B cell (primary cell): Measurements from ENCODE around the gene MLXIP. TPM values are rescaled to one million over a fixed set of nuclear protein-coding genes. Genes with fewer than 3 reads are reported as not detected.

Experiments used
- ATAC-seq: fragments of 200-7000 bp; cut with Tn5 transposase; one replicate; pipeline ENCODE4 v1.10.0; 2021; ENCODE audit warnings: low read depth, mild to moderate bottlenecking, moderate number of reproducible peaks, moderate library complexity
- CTCF ChIA-PET: fragments of 350-600 bp; sonication (Branson Sonifier 250); formaldehyde crosslinking; loops from one replicate; lab custom pipeline; 2021; ENCODE audit warnings: antibody characterized with exemption, inconsistent platforms; lab: Charles Lee
- POLR2A ChIA-PET: fragments of 350-600 bp; sonication (Branson Sonifier 250); formaldehyde crosslinking; loops from one replicate; lab custom pipeline; 2021; ENCODE audit warnings: antibody characterized with exemption; lab: Charles Lee
- DNase-seq: peaks from one replicate; pipeline ENCODE4 v3.0.0; 2013
- H2AFZ ChIP-seq: 2 replicates; pipeline ENCODE4 v1.6.1; 2012; ENCODE audit warnings: mild to moderate bottlenecking, low read depth, low read length; ENCODE audit not compliant: insufficient read depth, poor library complexity, severe bottlenecking
- H3K27ac ChIP-seq, 2 donors: 1 replicate in 1 of 2; 2 replicates in 1 of 2; pipeline ENCODE4 v1.5.1; 2012 to 2013; ENCODE audit warnings: low read length in 2 of 2, mild to moderate bottlenecking in 2 of 2, moderate library complexity in 1 of 2
- H3K27me3 ChIP-seq, 4 experiments: fragments of 200-600 bp in 1 of 4; sonication (generic) in 1 of 4; replicated peaks in 1 of 4; 1 replicate in 2 of 4; 2 replicates in 2 of 4; pipeline versions ENCODE4 v1.6.1 to v1.7.0; 2013 to 2016; ENCODE audit warnings: low read length in 3 of 4, mild to moderate bottlenecking in 2 of 4, mixed read lengths in 1 of 4, moderate library complexity in 1 of 4; ENCODE audit not compliant: insufficient read depth in 4 of 4, control insufficient read depth in 3 of 4; ENCODE audit errors: control extremely low read depth in 1 of 4
- H3K36me3 ChIP-seq, 2 experiments: replicated peaks in 1 of 2; 1 replicate in 1 of 2; 2 replicates in 1 of 2; pipeline versions ENCODE4 v1.6.1 to v1.7.1; 2013; ENCODE audit warnings: low read length in 1 of 2; ENCODE audit not compliant: insufficient read depth in 2 of 2, control insufficient read depth in 1 of 2; ENCODE audit errors: control extremely low read depth in 1 of 2, extremely low read depth in 1 of 2
- H3K4me1 ChIP-seq, 2 donors: fragments of 200-600 bp in 1 of 2; sonication (generic) in 1 of 2; 1 replicate in 1 of 2; 2 replicates in 1 of 2; pipeline versions ENCODE4 v1.5.1 to v1.6.1; 2013 to 2017; ENCODE audit warnings: low read length in 2 of 2; ENCODE audit not compliant: control insufficient read depth in 2 of 2, insufficient read depth in 2 of 2
- H3K4me2 ChIP-seq: replicated peaks from 2 replicates; pipeline ENCODE3; 2012; ENCODE audit warnings: mild to moderate bottlenecking, low read depth, low read length; ENCODE audit not compliant: poor library complexity, severe bottlenecking
- H3K4me3 ChIP-seq, 5 experiments: fragments of 200-600 bp in 1 of 5; sonication (generic) in 1 of 5; 1 replicate in 3 of 5; 2 replicates in 2 of 5; pipeline versions ENCODE4 v1.5.1 to v1.7.0; 2011 to 2016; ENCODE audit warnings: low read length in 4 of 5, mild to moderate bottlenecking in 4 of 5, low read depth in 2 of 5, control low read depth in 1 of 5, moderate library complexity in 1 of 5; ENCODE audit not compliant: insufficient read depth in 1 of 5; ENCODE audit errors: control extremely low read depth in 1 of 5, extremely low read depth in 1 of 5
- H3K79me2 ChIP-seq: fragments of 200-600 bp; sonication (generic); one replicate; pipeline ENCODE4 v1.6.0; 2016; ENCODE audit warnings: low read length; ENCODE audit not compliant: control insufficient read depth, insufficient read depth
- H3K9ac ChIP-seq: fragments of 200-600 bp; sonication (generic); 2 replicates; pipeline ENCODE4 v1.6.1; 2017; ENCODE audit warnings: mild to moderate bottlenecking, low read length, moderate library complexity
- H3K9me3 ChIP-seq, 3 donors: one replicate each; pipeline versions ENCODE4 v1.6.1 to v1.7.1; 2013; ENCODE audit warnings: low read length in 2 of 3; ENCODE audit not compliant: control insufficient read depth in 2 of 3, insufficient read depth in 1 of 3; ENCODE audit errors: control extremely low read depth in 1 of 3
- H4K20me1 ChIP-seq: 2 replicates; pipeline ENCODE4 v1.6.0; 2012; ENCODE audit warnings: mild to moderate bottlenecking, low read length; ENCODE audit not compliant: insufficient read depth, control insufficient read depth, poor library complexity, severe bottlenecking
- H3K27ac Mint-ChIP-seq: one replicate; pipeline ENCODE4 v1.8.0; 2021; ENCODE audit warnings: mixed read lengths
- H3K27me3 Mint-ChIP-seq: one replicate; pipeline ENCODE4 v1.8.0; 2021; ENCODE audit warnings: mixed read lengths
- H3K4me1 Mint-ChIP-seq: one replicate; pipeline ENCODE4 v1.8.0; 2021; ENCODE audit warnings: mixed read lengths
- H3K4me3 Mint-ChIP-seq: one replicate; pipeline ENCODE4 v1.8.0; 2021; ENCODE audit warnings: mixed read lengths
- H3K9me3 Mint-ChIP-seq: one replicate; pipeline ENCODE4 v1.8.0; 2022; ENCODE audit warnings: mixed read lengths; ENCODE audit not compliant: insufficient read depth
- CTCF ChIP-seq: fragments of 200-600 bp; IDR thresholded peaks from one replicate; pipeline ENCODE4 v1.8.0; 2022; ENCODE audit warnings: antibody characterized with exemption, mild to moderate bottlenecking
- EZH2 ChIP-seq: IDR thresholded peaks from 2 replicates; pipeline ENCODE4 v1.6.1; 2012; ENCODE audit warnings: borderline replicate concordance, low read depth, mild to moderate bottlenecking, moderate library complexity, low read length; ENCODE audit not compliant: insufficient read depth, poor library complexity, severe bottlenecking
- WGBS: methylation state at CpG from one replicate; pipeline ENCODE4 v1.1.5; 2013; ENCODE audit warnings: missing lambda C conversion rate; ENCODE audit not compliant: insufficient coverage; 5-methylcytosine and 5-hydroxymethylcytosine counted together
- intact Hi-C: fragments of 100-400 bp; cut with micrococcal nuclease; formaldehyde crosslinking; loops from one replicate; pipeline ENCODE4 v1.10.0; 2022
- polyA plus RNA-seq: library from polyadenylated mRNA; depleted of rRNA; stranded (reverse); fragments of >200 nt; gene quantifications from 2 replicates; pipeline ENCODE4 v1.2.3, GENCODE V29; 2012
- total RNA-seq, 2 donors: library from RNA; stranded (reverse); fragments of 120-200 nt in 1 of 2; gene quantifications; 1 replicate in 1 of 2; 2 replicates in 1 of 2; pipeline versions ENCODE4 v1.2.3 to v1.2.4, GENCODE V29; 2013 to 2022

Gene MLXIP
- total and polyA plus RNA-seq, 2 donors (not counting 1 experiment from before 2014, with no cell fraction given): 28.1 to 91.2 TPM

DNA sequence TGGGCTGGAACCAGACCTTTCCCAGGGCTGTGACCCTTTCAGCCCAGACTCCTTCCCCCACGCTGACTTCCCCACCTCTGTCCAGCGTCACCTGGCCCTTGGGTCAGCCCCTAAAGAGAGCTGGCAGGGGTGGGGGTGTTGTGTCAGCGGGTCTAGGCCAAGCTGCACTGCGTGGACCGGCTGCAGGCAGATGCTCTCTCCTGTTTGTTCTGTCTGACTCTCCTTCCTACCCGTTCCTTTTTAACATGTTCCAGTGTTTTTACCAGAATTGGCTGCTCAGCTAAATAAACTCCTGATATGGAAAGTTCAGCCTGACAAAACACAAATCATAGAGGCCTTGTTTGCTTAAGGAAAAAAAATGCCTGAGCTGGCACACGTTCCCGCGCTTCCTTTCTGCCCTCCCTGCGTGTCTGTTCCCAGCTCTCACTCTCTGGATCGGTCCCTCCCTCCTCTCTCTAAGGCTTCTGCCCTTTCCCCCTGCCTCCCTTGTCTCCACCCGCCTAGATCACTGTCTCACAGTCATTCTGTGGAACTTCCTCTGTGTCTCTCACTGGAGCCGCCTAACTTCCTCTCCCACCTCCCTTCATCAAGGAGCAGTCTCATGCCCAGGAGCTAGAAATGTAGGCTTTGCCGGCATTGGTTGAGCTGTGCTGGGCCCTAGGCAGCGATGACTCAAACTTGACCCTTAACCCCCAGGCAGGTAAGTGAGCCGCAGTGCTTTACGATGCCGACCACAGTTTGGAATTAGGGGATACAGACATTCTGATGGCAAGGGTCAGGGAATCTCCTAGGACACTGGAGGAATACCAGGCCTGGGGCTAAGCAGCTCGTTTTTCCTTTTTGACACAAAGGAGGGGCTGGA, 15.5 kb upstream of the MLXIP start:
- peak overlapping the region in 1 of 2 donors; percentile 10 for H3K27ac ChIP-seq
- H3K9me3 Mint-ChIP-seq: no peaks in the 10 kb centered on the region
- H3K9me3 ChIP-seq: no peaks in the 10 kb centered on the region
- ChIA-PET CTCF (interaction anchor here (0.6 to 4.4 kb wide), 8 partner anchors 8 to 511 kb away, joined by 3 to 20 read pairs (median 5); partner anchors contain the start of genes CFAP251 and MLXIP), POLR2A (interaction anchor here (0.6 kb wide), 2 partner anchors 35 to 57 kb away, joined by 3 read pairs; no protein-coding TSS in a partner anchor)
- H3K27me3 Mint-ChIP-seq: no peaks in the 10 kb centered on the region
- peak overlapping the region; percentile 64 for H3K27ac Mint-ChIP-seq
- ATAC-seq: no peak
- DNase-seq: no peak
- H3K4me3 ChIP-seq: no peak overlapping the region
- intact Hi-C loops: no loop called here
- no peaks in the 10 kb centered on the region for H3K79me2 ChIP-seq
- H2AFZ ChIP-seq: no peak overlapping the region
- WGBS: 39% methylated on average over 17 of the region's 19 CpGs
- H3K4me1 ChIP-seq: peaks cover 19 to 37% of the 10 kb centered on the region in 2 donors
- no peak overlapping the region for H3K4me3 Mint-ChIP-seq
- H3K9ac ChIP-seq: no peak overlapping the region
- H3K36me3 ChIP-seq: peaks cover 0 to 25% of the 10 kb centered on the region in 2 experiments
- no peaks in the 10 kb centered on the region for H4K20me1 ChIP-seq
- H3K4me2 ChIP-seq: no peak overlapping the region
- H3K4me1 Mint-ChIP-seq: peaks cover 42% of the 10 kb centered on the region
- H3K27me3 ChIP-seq: no peaks in the 10 kb centered on the region
- TF ChIP-seq CTCF (no peak), EZH2 (no peak)

- H3K9me3 ChIP-seq: no peaks in the 10 kb centered on the region
- Mint-ChIP-seq H3K4me3 (no peak overlapping the region), H3K9me3 (no peaks in the 10 kb centered on the region), H3K27me3 (no peaks in the 10 kb centered on the region), H3K27ac (peak overlapping the region; percentile 64), H3K4me1 (peaks cover 47% of the 10 kb centered on the region)
- ChIA-PET POLR2A (interaction anchor here (0.6 kb wide), 1 partner anchor 57 kb away, joined by 3 read pairs; no protein-coding TSS in a partner anchor), CTCF (interaction anchor here (0.8 to 4.4 kb wide), 7 partner anchors 9 to 146 kb away, joined by 3 to 20 read pairs (median 6); partner anchors contain the start of genes CFAP251 and MLXIP)
- H2AFZ ChIP-seq: no peak overlapping the region
- TF ChIP-seq EZH2: no peak
- no peak for TF ChIP-seq CTCF
- ATAC-seq (no peak), DNase-seq (no peak)
- no peaks in the 10 kb centered on the region for H4K20me1 ChIP-seq
- H3K36me3 ChIP-seq: peaks cover 0 to 25% of the 10 kb centered on the region in 2 experiments
- H3K4me2 ChIP-seq: no peak overlapping the region
- H3K79me2 ChIP-seq: no peaks in the 10 kb centered on the region
- 89% methylated on average over 6 of the region's 6 CpGs for WGBS
- no peak overlapping the region for H3K9ac ChIP-seq
- intact Hi-C loops: no loop called here
- H3K27me3 ChIP-seq: no peaks in the 10 kb centered on the region
- peaks cover 25 to 43% of the 10 kb centered on the region in 2 donors for H3K4me1 ChIP-seq
- H3K4me3 ChIP-seq: no peak overlapping the region
- H3K27ac ChIP-seq: no peak overlapping the region
Observed at GRCh38 chr12:122063694-122064024, 14.9 kb upstream of the MLXIP start.
